ENCODE results near the gene RAB15.

RAB15 gene

GRCh38 chr14:64929014-64929359, 43.1 kb downstream of the RAB15 start:
- DNase-seq (ENCODE audit: low read depth): no peak
- TF ChIP-seq, protein P1, sequence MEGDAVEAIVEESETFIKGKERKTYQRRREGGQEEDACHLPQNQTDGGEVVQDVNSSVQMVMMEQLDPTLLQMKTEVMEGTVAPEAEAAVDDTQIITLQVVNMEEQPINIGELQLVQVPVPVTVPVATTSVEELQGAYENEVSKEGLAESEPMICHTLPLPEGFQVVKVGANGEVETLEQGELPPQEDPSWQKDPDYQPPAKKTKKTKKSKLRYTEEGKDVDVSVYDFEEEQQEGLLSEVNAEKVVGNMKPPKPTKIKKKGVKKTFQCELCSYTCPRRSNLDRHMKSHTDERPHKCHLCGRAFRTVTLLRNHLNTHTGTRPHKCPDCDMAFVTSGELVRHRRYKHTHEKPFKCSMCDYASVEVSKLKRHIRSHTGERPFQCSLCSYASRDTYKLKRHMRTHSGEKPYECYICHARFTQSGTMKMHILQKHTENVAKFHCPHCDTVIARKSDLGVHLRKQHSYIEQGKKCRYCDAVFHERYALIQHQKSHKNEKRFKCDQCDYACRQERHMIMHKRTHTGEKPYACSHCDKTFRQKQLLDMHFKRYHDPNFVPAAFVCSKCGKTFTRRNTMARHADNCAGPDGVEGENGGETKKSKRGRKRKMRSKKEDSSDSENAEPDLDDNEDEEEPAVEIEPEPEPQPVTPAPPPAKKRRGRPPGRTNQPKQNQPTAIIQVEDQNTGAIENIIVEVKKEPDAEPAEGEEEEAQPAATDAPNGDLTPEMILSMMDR (IDR thresholded peaks at IDR 0.05; ENCODE audit: control insufficient read depth, insufficient read depth, low read depth, low read length, missing control alignments): no peak
- H3K4me3 ChIP-seq (ENCODE audit: control insufficient read depth, low read depth, low read length): no peak overlapping the region

DNA sequence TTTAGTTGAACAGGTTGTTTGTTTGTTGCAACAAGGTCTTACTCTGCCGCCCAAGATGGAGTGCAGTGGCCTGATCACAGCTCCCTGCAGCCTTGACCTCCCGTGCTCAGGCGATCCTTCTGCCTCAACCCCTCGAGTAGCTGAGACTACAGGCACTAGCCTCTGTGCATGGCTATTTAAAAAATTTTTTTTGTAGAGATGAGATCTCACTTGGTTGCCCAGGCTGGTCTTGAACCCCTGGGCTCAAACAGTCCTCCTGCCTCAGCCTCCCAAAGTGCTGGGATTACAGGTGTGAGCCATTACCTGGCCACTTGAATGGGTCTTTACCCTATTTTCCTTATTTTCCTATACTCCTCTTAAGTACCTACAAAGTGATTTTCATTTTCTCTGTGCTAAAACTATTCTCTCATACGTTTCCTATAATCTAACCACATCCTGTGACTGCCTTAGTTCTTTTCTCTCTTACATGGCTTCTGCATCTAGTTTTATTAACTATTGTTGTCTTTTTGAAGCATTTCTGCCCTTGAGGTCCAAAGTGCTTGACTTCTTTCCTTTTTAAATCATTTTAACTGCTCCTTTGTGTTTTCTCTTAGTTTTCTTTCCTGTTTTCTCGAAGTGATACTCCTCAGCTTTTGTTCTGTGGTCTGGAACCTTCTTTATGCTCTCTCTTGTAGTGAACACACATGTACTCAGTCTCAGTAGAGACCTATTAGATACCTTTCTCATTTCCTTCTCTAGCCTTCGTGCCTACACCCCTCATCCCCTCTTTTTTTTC, 43.7 kb downstream of the RAB15 start:
- no peak for DNase-seq (ENCODE audit: low read depth)
- no peak overlapping the region for H3K4me3 ChIP-seq (ENCODE audit: control insufficient read depth, low read depth, low read length)
- TF ChIP-seq, protein P1 (IDR thresholded peaks at IDR 0.05; ENCODE audit: control insufficient read depth, insufficient read depth, low read depth, low read length, missing control alignments): no peak

GRCh38 chr14:64927031-64927430, 45.1 kb downstream of the RAB15 start:
- TF ChIP-seq, protein P1 (IDR thresholded peaks at IDR 0.05; ENCODE audit: control insufficient read depth, insufficient read depth, low read depth, low read length, missing control alignments): no peak
- no peak for DNase-seq (ENCODE audit: low read depth)
- H3K4me3 ChIP-seq (ENCODE audit: control insufficient read depth, low read depth, low read length): no peak overlapping the region

GRCh38 chr14:64926398-64926995, 45.6 kb downstream of the RAB15 start:
- DNase-seq (ENCODE audit: low read depth): no peak
- H3K4me3 ChIP-seq (ENCODE audit: control insufficient read depth, low read depth, low read length): no peak overlapping the region
- TF ChIP-seq, protein P1 (IDR thresholded peaks at IDR 0.05; ENCODE audit: control insufficient read depth, insufficient read depth, low read depth, low read length, missing control alignments): no peak

DNA sequence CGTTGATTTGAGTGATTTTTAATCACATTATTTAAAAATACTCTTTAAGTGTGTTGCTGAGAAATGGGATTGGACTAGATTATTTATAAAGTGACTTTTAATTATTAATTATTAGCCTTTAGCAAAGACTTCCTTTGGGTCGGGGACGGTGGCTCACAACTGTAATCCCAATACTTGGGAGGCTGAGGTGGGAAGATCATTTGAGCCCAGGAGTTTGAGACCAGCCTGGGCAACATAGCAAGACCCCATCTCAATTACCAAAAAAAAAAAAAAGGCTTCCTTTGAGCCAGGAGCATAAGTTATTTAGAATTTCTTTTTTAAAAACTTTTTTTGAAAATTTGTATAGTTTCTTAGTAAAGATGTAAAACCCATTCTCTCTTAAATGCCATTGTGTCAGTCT, 49.1 kb downstream of the RAB15 start:
- TF ChIP-seq, protein P1 (IDR thresholded peaks at IDR 0.05; ENCODE audit: control insufficient read depth, insufficient read depth, low read depth, low read length, missing control alignments): no peak
- H3K4me3 ChIP-seq (ENCODE audit: control insufficient read depth, low read depth, low read length): no peak overlapping the region
- no peak for DNase-seq (ENCODE audit: low read depth)

- no peak overlapping the region for H3K4me3 ChIP-seq (ENCODE audit: control insufficient read depth, low read depth, low read length)
- TF ChIP-seq, protein P1 (IDR thresholded peaks at IDR 0.05; ENCODE audit: control insufficient read depth, insufficient read depth, low read depth, low read length, missing control alignments): no peak
- DNase-seq (ENCODE audit: low read depth): no peak
Measured at GRCh38 chr14:64920465-64920864, 51.7 kb downstream of the RAB15 start.

All from AG09309 (cell line).